GM12864 (cell line): ENCODE data around the gene PRR36.

Experiments used
- DNase-seq: peaks from one replicate; pipeline ENCODE4 v3.0.0-alpha.2; 2011; ENCODE audit warnings: low read depth
- H3K4me3 ChIP-seq: 2 replicates; pipeline ENCODE4 v1.5.1; 2011; ENCODE audit warnings: mild to moderate bottlenecking, low read depth, low read length, control low read depth
- CTCF ChIP-seq: IDR thresholded peaks from 2 replicates; pipeline ENCODE4 v1.5.1; 2011; ENCODE audit warnings: low read depth, mild to moderate bottlenecking, moderate library complexity, low read length, control low read depth, inconsistent platforms; ENCODE audit errors: missing control alignments

PRR36 gene

GRCh38 chr19:7873304-7874075 lies 700 bp downstream of the PRR36 start:
- no peak for DNase-seq
- H3K4me3 ChIP-seq, result no peak overlapping the region

GRCh38 chr19:7872306-7873204 lies 1.6 kb downstream of the PRR36 start:
- no peak for DNase-seq
- H3K4me3 ChIP-seq, result no peak overlapping the region
- no peak for TF ChIP-seq CTCF

More at GRCh38 chr19:7873304-7874075, 700 bp downstream of the PRR36 start:
- TF ChIP-seq CTCF, result no peak

GRCh38 chr19:7871437-7872305 lies 2.5 kb downstream of the PRR36 start:
- TF ChIP-seq CTCF, result no peak
- peak; percentile 63 for DNase-seq
- no peak overlapping the region for H3K4me3 ChIP-seq

- no peak for TF ChIP-seq CTCF
- no peak overlapping the region for H3K4me3 ChIP-seq
- peak; percentile 64 for DNase-seq
Measured at GRCh38 chr19:7870571-7871436, 3.4 kb downstream of the PRR36 start.

- TF ChIP-seq CTCF, result no peak
- peak overlapping the region; percentile 50 for H3K4me3 ChIP-seq
- peak; percentile 38 for DNase-seq
Measured at GRCh38 chr19:7869910-7870511, 4.2 kb downstream of the PRR36 start.
